ENCODE data around the gene AQP6.

Gene AQP6

GRCh38 chr12:49943625-49943960 is 29.2 kb upstream of the AQP6 start:
- no peak for DNase-seq

- DNase-seq = no peak
Measured at GRCh38 chr12:49944046-49944445, 28.7 kb upstream of the AQP6 start.

- no peak for DNase-seq
Measured at GRCh38 chr12:49944718-49945117, 28.0 kb upstream of the AQP6 start.

GRCh38 chr12:49945394-49946080 is 27.2 kb upstream of the AQP6 start:
- DNase-seq = no peak

- DNase-seq = no peak
Measured at GRCh38 chr12:49946086-49946485, 26.7 kb upstream of the AQP6 start.

- DNase-seq = peak; percentile 9
Measured at GRCh38 chr12:49946497-49946896, 26.2 kb upstream of the AQP6 start.

GRCh38 chr12:49947593-49948226 is 25.0 kb upstream of the AQP6 start:
- no peak for DNase-seq

GRCh38 chr12:49948866-49949845 is 23.6 kb upstream of the AQP6 start:
- no peak for DNase-seq

- no peak for DNase-seq
Measured at GRCh38 chr12:49949866-49950265, 22.9 kb upstream of the AQP6 start.

GRCh38 chr12:49950273-49951251 is 22.2 kb upstream of the AQP6 start, which contains the start of gene AQP2:
Gene AQP2, plus strand, starts transcription at chr12:49950737. Its CDS starts 94 bp downstream, at chr12:49950831.
- no peak for DNase-seq

- DNase-seq = no peak
Measured at GRCh38 chr12:49951411-49952240, 21.1 kb upstream of the AQP6 start.

GRCh38 chr12:49952391-49953055 is 20.2 kb upstream of the AQP6 start:
- no peak for DNase-seq

- DNase-seq = no peak
Measured at GRCh38 chr12:49953151-49953550, 19.6 kb upstream of the AQP6 start.

GRCh38 chr12:49953961-49954846 is 18.5 kb upstream of the AQP6 start:
- DNase-seq = no peak

- no peak for DNase-seq
Measured at GRCh38 chr12:49954863-49955830, 17.6 kb upstream of the AQP6 start.

GRCh38 chr12:49955899-49956662 is 16.7 kb upstream of the AQP6 start:
- no peak for DNase-seq

GRCh38 chr12:49956663-49957569 is 15.8 kb upstream of the AQP6 start:
- DNase-seq = no peak

Data from NCI-H1436 (cell line).